Pulmonary artery endothelial cell (primary cell): ENCODE measurements around the gene KITLG. TPM values are rescaled to one million over a fixed set of nuclear protein-coding genes. Genes with fewer than 3 reads are reported as not detected.
"Not testable (repeated sequence)": the region's sequence is repeated elsewhere in the genome, so short reads cannot be mapped to it uniquely, and the experiment has no call there.

Experiments used
- DNase-seq: peaks from one replicate; pipeline ENCODE4 v3.0.0-alpha.2; 2011; ENCODE audit warnings: low read depth, low spot score
- total RNA-seq: library from RNA; depleted of rRNA; stranded (reverse); fragments of >200 nt; gene quantifications from 2 replicates; pipeline ENCODE4 v1.2.3, GENCODE V29; 2014

Gene KITLG
- total RNA-seq, 1 donor from 2014 or later = 23.4 TPM

- DNase-seq = no peak
Observed at GRCh38 chr12:88576866-88577265, 3.4 kb downstream of the KITLG start.

GRCh38 chr12:88575361-88575970, 4.8 kb downstream of the KITLG start:
- no peak for DNase-seq

GRCh38 chr12:88574278-88574677, 6.0 kb downstream of the KITLG start:
- no peak for DNase-seq

GRCh38 chr12:88573583-88573982, 6.7 kb downstream of the KITLG start:
- DNase-seq = no peak

GRCh38 chr12:88572781-88573549, 7.3 kb downstream of the KITLG start:
- no peak for DNase-seq

- no peak for DNase-seq
Observed at GRCh38 chr12:88571543-88571942, 8.7 kb downstream of the KITLG start.

- DNase-seq = no peak
Observed at GRCh38 chr12:88570103-88570502, 10.2 kb downstream of the KITLG start.

- DNase-seq = no peak
Observed at GRCh38 chr12:88566430-88566829, 13.8 kb downstream of the KITLG start.

- DNase-seq = no peak
Observed at GRCh38 chr12:88562846-88563582, 17.3 kb downstream of the KITLG start.

- DNase-seq = no peak
Observed at GRCh38 chr12:88562151-88562550, 18.1 kb downstream of the KITLG start.

GRCh38 chr12:88559772-88560171, 20.5 kb downstream of the KITLG start:
- no peak for DNase-seq

GRCh38 chr12:88559199-88559598, 21.1 kb downstream of the KITLG start:
- DNase-seq = no peak

GRCh38 chr12:88558340-88558867, 21.9 kb downstream of the KITLG start:
- no peak for DNase-seq

- DNase-seq = no peak
Observed at GRCh38 chr12:88556213-88556774, 24.0 kb downstream of the KITLG start.

GRCh38 chr12:88553941-88554658, 26.2 kb downstream of the KITLG start:
- DNase-seq = peak; percentile 35

- no peak for DNase-seq
Observed at GRCh38 chr12:88552610-88553079, 27.6 kb downstream of the KITLG start.

- DNase-seq = no peak
Observed at GRCh38 chr12:88549929-88550328, 30.3 kb downstream of the KITLG start.

- DNase-seq = not testable (repeated sequence)
Observed at GRCh38 chr12:88547949-88548348, 32.3 kb downstream of the KITLG start.

- no peak for DNase-seq
Observed at GRCh38 chr12:88546853-88547252, 33.4 kb downstream of the KITLG start.

- no peak for DNase-seq
Observed at GRCh38 chr12:88546226-88546625, 34.0 kb downstream of the KITLG start.
